GM12878 (cell line): ENCODE data around the gene CCDC9B. TPM values are rescaled to one million over a fixed set of nuclear protein-coding genes. Genes with fewer than 3 reads are reported as not detected.

Experiments used
- BACH1 ChIP-seq: fragments of 450-650 bp; IDR thresholded peaks from 2 replicates; pipeline ENCODE4 v1.6.1; 2017; ENCODE audit warnings: mild to moderate bottlenecking, borderline replicate concordance
- CBFB ChIP-seq: IDR thresholded peaks from 2 replicates; pipeline ENCODE4 v1.6.1; 2016; ENCODE audit warnings: antibody characterized with exemption, low read depth
- CBX5 ChIP-seq: sonication (generic); IDR thresholded peaks from 2 replicates; pipeline ENCODE4 v1.6.1; 2016; ENCODE audit warnings: low read depth, moderate library complexity, mild to moderate bottlenecking, inconsistent platforms
- DPF2 ChIP-seq: fragments of 450-650 bp; IDR thresholded peaks from 2 replicates; pipeline ENCODE4 v1.6.1; 2017; ENCODE audit warnings: mild to moderate bottlenecking
- NFYA ChIP-seq: IDR thresholded peaks from 2 replicates; pipeline ENCODE4 v1.6.1; 2011; ENCODE audit warnings: low read depth, mild to moderate bottlenecking, low read length, improper control_type of control experiment, borderline replicate concordance
- SMAD5 ChIP-seq: IDR thresholded peaks from 2 replicates; pipeline ENCODE4 v1.6.1; 2016; ENCODE audit warnings: antibody characterized with exemption, low read depth
- SP1 ChIP-seq: IDR thresholded peaks from one replicate; pipeline ENCODE4 v1.6.1; 2011; ENCODE audit warnings: low read depth, low read length
- SPI1 ChIP-seq: IDR thresholded peaks from 2 replicates; pipeline ENCODE4 v1.6.1; 2011; ENCODE audit warnings: low read depth, mild to moderate bottlenecking, low read length, moderate library complexity, borderline replicate concordance; ENCODE audit not compliant: insufficient read depth
- SREBF1 ChIP-seq: IDR thresholded peaks from 2 replicates; pipeline ENCODE4 v1.6.1; 2012; ENCODE audit warnings: mild to moderate bottlenecking, low read length
- ZNF384 ChIP-seq: IDR thresholded peaks from 2 replicates; pipeline ENCODE4 v1.6.1; 2012; ENCODE audit warnings: low read depth, mild to moderate bottlenecking, low read length, improper control_type of control experiment, borderline replicate concordance
- polyA plus RNA-seq, 11 experiments: library from polyadenylated mRNA; depleted of rRNA in 4 of 11; unstranded in 6 of 11; stranded (reverse) in 5 of 11; fragments of >200 nt; fragmentation: Nextera tagmentation in 4 of 11; fragmentation: Illumina TruSeq in 1 of 11; extraction: Ambion mirVana in 4 of 11; extraction: Trizol in 1 of 11; gene quantifications; 1 replicate in 1 of 11; 2 replicates in 10 of 11; pipeline versions ENCODE4 v1.2.1 to v1.2.3, GENCODE V29; 2011 to 2016; ENCODE audit warnings: inconsistent platforms in 2 of 11, missing spikeins in 2 of 11, low read depth in 1 of 11
- total RNA-seq, 4 experiments: library from RNA; depleted of rRNA in 3 of 4; stranded (reverse); fragments of >200 nt in 3 of 4; fragmentation: Illumina TruSeq in 1 of 4; extraction: Trizol in 1 of 4; gene quantifications; 2 replicates each; pipeline versions ENCODE4 v1.2.1 to v1.2.3, GENCODE V29; 2013 to 2021
- TF ChIP-seq, protein P1 (sequence below): IDR thresholded peaks from 2 replicates; pipeline ENCODE4 v1.6.1; 2012; ENCODE audit warnings: low read depth, low read length, improper control_type of control experiment
- TF ChIP-seq, protein P2 (sequence below): fragments of 450-650 bp; IDR thresholded peaks from 2 replicates; pipeline ENCODE4 v1.6.1; 2018; ENCODE audit warnings: mild to moderate bottlenecking, low read depth, moderate library complexity; ENCODE audit not compliant: partially characterized antibody

Gene CCDC9B
- total and polyA plus RNA-seq, 10 of the 15 experiments (the other 5 are each of a cell fraction or from before 2014, with no cell fraction given) = 0.01 to 0.08 (median 0.03) TPM; not detected in 6

DNA sequence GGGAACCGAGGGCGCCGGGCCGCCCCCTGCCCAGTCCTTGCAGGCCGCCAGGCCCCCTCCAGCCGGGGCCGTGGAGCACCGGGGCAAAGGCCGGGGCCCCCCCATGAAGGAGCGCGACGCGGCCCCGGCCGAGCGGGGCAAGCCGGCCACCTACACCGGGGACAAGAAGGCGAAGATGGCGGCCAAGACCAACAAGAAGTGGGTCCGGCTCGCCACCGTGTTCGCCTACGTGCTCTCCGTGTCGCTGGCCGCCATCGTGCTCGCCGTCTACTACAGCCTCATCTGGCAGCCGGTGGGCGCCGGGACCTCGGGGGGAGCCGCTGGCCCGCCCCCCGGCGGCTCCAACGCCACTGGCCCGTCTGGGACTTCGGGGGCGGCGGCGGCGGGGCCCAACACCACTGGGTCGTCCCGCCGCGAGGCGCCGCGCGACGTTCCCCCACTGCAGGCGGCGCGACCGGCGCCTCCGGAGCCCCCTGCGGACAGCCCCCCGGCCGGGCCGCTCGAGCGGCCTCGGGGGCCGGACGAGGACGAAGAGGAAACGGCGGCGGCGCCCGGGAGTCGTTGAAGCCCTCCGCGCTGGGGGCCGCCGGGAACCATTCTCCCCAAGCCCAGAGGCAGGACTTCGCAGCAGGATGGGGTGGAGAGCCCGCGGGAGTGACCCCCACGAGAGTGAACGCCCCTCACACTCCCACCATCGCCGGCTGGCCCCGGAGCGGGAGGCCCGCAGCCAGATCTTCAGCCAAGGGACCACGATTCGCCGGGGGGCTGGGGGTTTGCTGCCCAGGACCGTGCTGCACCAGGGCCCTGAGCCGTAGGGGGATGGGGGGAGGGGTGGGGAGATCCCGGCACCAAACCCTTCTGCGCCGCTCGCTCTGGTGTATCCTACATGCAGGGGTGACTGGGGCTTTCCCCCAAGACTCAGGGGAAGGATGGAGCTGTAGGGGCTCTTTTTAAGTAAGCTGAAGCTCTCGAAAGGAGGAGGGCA, 16.5 kb downstream of the CCDC9B start (continued):
- TF ChIP-seq, protein P1, sequence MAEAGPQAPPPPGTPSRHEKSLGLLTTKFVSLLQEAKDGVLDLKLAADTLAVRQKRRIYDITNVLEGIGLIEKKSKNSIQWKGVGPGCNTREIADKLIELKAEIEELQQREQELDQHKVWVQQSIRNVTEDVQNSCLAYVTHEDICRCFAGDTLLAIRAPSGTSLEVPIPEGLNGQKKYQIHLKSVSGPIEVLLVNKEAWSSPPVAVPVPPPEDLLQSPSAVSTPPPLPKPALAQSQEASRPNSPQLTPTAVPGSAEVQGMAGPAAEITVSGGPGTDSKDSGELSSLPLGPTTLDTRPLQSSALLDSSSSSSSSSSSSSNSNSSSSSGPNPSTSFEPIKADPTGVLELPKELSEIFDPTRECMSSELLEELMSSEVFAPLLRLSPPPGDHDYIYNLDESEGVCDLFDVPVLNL = no peak
- TF ChIP-seq SREBF1 = no peak
- no peak for TF ChIP-seq ZNF384
- TF ChIP-seq SPI1 = no peak
- no peak for TF ChIP-seq BACH1
- TF ChIP-seq DPF2 = peak; percentile 58; the same call in 1 of the 2 replicates
- TF ChIP-seq CBFB = no peak
- TF ChIP-seq SP1 = no peak
- TF ChIP-seq, protein P2, sequence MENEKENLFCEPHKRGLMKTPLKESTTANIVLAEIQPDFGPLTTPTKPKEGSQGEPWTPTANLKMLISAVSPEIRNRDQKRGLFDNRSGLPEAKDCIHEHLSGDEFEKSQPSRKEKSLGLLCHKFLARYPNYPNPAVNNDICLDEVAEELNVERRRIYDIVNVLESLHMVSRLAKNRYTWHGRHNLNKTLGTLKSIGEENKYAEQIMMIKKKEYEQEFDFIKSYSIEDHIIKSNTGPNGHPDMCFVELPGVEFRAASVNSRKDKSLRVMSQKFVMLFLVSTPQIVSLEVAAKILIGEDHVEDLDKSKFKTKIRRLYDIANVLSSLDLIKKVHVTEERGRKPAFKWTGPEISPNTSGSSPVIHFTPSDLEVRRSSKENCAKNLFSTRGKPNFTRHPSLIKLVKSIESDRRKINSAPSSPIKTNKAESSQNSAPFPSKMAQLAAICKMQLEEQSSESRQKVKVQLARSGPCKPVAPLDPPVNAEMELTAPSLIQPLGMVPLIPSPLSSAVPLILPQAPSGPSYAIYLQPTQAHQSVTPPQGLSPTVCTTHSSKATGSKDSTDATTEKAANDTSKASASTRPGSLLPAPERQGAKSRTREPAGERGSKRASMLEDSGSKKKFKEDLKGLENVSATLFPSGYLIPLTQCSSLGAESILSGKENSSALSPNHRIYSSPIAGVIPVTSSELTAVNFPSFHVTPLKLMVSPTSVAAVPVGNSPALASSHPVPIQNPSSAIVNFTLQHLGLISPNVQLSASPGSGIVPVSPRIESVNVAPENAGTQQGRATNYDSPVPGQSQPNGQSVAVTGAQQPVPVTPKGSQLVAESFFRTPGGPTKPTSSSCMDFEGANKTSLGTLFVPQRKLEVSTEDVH = no peak
- TF ChIP-seq NFYA = no peak
- no peak for TF ChIP-seq CBX5
- TF ChIP-seq SMAD5 = no peak
